HL-60 (cell line): ENCODE data around the gene ST7L.

Source experiments
- DNase-seq, 2 experiments: peaks; one replicate each; pipeline ENCODE4 v3.0.0-alpha.2; 2010 to 2020; ENCODE audit warnings: low read depth in 1 of 2, low spot score in 1 of 2
- H3K27ac ChIP-seq: fragments of 250-450 bp; sonication (Bioruptor Pico); replicated peaks from 2 replicates; pipeline ENCODE4 v1.5.1; 2020; ENCODE audit warnings: mild to moderate bottlenecking, moderate library complexity
- H3K27me3 ChIP-seq: fragments of 250-450 bp; sonication (Bioruptor Pico); 2 replicates; pipeline ENCODE4 v1.5.1; 2021; ENCODE audit warnings: mild to moderate bottlenecking, moderate library complexity; ENCODE audit not compliant: insufficient read depth, poor library complexity, severe bottlenecking
- H3K4me3 ChIP-seq: replicated peaks from 2 replicates; pipeline ENCODE4 v1.5.1; 2011; ENCODE audit warnings: mild to moderate bottlenecking, control low read depth, low read length; ENCODE audit not compliant: insufficient read depth
- GABPA ChIP-seq: IDR thresholded peaks from 2 replicates; pipeline ENCODE4 v1.6.1; 2012; ENCODE audit warnings: low read depth
- REST ChIP-seq: IDR thresholded peaks from 2 replicates; pipeline ENCODE4 v1.6.1; 2012; ENCODE audit warnings: low read depth; ENCODE audit not compliant: insufficient replicate concordance
- SPI1 ChIP-seq: IDR thresholded peaks from 2 replicates; pipeline ENCODE4 v1.6.1; 2012; ENCODE audit warnings: low read depth, mild to moderate bottlenecking, borderline replicate concordance

Gene ST7L

GRCh38 chr1:112477550-112477949 lies 141.4 kb downstream of the ST7L start:
- no peak for DNase-seq
- Histone ChIP-seq H3K27me3 (no peaks in the 10 kb centered on the region), H3K27ac (no peak overlapping the region), H3K4me3 (no peak overlapping the region)
- TF ChIP-seq SPI1 (no peak), REST (no peak), GABPA (no peak)
